DMS53 treated with DMSO at 0.1 percent for 48 hours (cell line): Measurements from ENCODE around the gene GRM4.
"Not testable (repeated sequence)": the region's sequence is repeated elsewhere in the genome, so short reads cannot be mapped to it uniquely, and the experiment has no call there.

ENCODE experiments used
- DNase-seq: peaks from one replicate; lab custom pipeline; 2025; ENCODE audit not compliant: unreplicated experiment; lab: John Stamatoyannopoulos, UW

GRM4 gene

GRCh38 chr6:34146021-34146782, at the start of gene GRM4:
Gene GRM4 (minus strand): TSS chr6:34146087. CDS start chr6:34133496, 12,591 bp downstream.
- DNase-seq, result no peak

GRCh38 chr6:34194772-34195171, 48.9 kb upstream of the GRM4 start:
- DNase-seq, result no peak

- no peak for DNase-seq
These were observed 44.7 kb upstream of the GRM4 start for GRCh38 chr6:34190504-34191122.

- DNase-seq, result no peak
These were observed 44.1 kb upstream of the GRM4 start for GRCh38 chr6:34189806-34190503.

- DNase-seq, result not testable (repeated sequence)
These were observed 38.8 kb upstream of the GRM4 start for GRCh38 chr6:34184726-34185125.

GRCh38 chr6:34182751-34183531, 37.1 kb upstream of the GRM4 start:
- no peak for DNase-seq

GRCh38 chr6:34181908-34182307, 36.0 kb upstream of the GRM4 start:
- no peak for DNase-seq

- no peak for DNase-seq
These were observed 33.3 kb upstream of the GRM4 start for GRCh38 chr6:34179106-34179720.

GRCh38 chr6:34178357-34179105, 32.6 kb upstream of the GRM4 start:
- DNase-seq, result no peak

- no peak for DNase-seq
These were observed 31.3 kb upstream of the GRM4 start for GRCh38 chr6:34177181-34177591.

GRCh38 chr6:34176261-34177031, 30.6 kb upstream of the GRM4 start:
- no peak for DNase-seq

- DNase-seq, result no peak
These were observed 29.0 kb upstream of the GRM4 start for GRCh38 chr6:34174846-34175399.

GRCh38 chr6:34172961-34173775, 27.3 kb upstream of the GRM4 start:
- DNase-seq, result no peak

- DNase-seq, result no peak
These were observed 24.5 kb upstream of the GRM4 start for GRCh38 chr6:34170346-34170745.

- no peak for DNase-seq
These were observed 24.0 kb upstream of the GRM4 start for GRCh38 chr6:34169897-34170296.

- no peak for DNase-seq
These were observed 16.1 kb upstream of the GRM4 start for GRCh38 chr6:34161857-34162515.

GRCh38 chr6:34159844-34160243, 14.0 kb upstream of the GRM4 start:
- DNase-seq, result no peak

- no peak for DNase-seq
These were observed 13.0 kb upstream of the GRM4 start for GRCh38 chr6:34158876-34159275.
